C4-2B (cell line): ENCODE measurements around the gene ANGPTL5.

ENCODE experiments used
- H3K27ac ChIP-seq: fragments of 450-650 bp; 2 replicates; pipeline ENCODE4 v1.5.1; 2017
- ZFX ChIP-seq: fragments of 450-650 bp; IDR thresholded peaks from 2 replicates; pipeline ENCODE4 v1.6.1; 2017
- TF ChIP-seq, protein P1 (sequence below): fragments of 450-650 bp; conservative IDR thresholded peaks from 2 replicates; pipeline ENCODE4 v1.5.1; 2017; ENCODE audit warnings: mild to moderate bottlenecking

ANGPTL5 gene

GRCh38 chr11:101940901-101941520 lies 24.7 kb upstream of the ANGPTL5 start:
- H3K27ac ChIP-seq: no peak overlapping the region
- TF ChIP-seq, protein P1, sequence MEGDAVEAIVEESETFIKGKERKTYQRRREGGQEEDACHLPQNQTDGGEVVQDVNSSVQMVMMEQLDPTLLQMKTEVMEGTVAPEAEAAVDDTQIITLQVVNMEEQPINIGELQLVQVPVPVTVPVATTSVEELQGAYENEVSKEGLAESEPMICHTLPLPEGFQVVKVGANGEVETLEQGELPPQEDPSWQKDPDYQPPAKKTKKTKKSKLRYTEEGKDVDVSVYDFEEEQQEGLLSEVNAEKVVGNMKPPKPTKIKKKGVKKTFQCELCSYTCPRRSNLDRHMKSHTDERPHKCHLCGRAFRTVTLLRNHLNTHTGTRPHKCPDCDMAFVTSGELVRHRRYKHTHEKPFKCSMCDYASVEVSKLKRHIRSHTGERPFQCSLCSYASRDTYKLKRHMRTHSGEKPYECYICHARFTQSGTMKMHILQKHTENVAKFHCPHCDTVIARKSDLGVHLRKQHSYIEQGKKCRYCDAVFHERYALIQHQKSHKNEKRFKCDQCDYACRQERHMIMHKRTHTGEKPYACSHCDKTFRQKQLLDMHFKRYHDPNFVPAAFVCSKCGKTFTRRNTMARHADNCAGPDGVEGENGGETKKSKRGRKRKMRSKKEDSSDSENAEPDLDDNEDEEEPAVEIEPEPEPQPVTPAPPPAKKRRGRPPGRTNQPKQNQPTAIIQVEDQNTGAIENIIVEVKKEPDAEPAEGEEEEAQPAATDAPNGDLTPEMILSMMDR: no peak
- no peak for TF ChIP-seq ZFX

- no peak for TF ChIP-seq ZFX
- TF ChIP-seq, protein P1: no peak
- no peak overlapping the region for H3K27ac ChIP-seq
Observed at GRCh38 chr11:101931692-101932091, 15.4 kb upstream of the ANGPTL5 start.

GRCh38 chr11:101929294-101929915 lies 13.1 kb upstream of the ANGPTL5 start:
- TF ChIP-seq, protein P1: no peak
- TF ChIP-seq ZFX: no peak

DNA sequence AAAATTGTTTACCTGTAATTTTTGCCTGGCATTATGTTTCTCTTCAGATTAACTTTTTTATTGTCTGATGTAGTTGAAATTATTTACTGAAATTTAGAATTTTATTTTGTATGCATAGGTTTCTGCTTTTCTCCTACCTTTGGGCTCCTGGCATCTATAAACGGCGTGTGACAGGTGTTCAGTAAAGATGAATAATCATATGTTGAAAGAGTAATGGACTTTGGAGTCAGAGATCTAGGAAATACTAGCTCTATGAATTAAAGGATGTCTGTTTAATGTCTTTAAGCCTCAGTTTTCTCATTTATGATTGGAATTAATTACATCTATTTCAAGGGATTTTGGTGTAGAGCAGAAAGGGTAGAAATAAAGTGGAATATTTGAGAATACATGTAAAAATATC lies 7.2 kb upstream of the ANGPTL5 start:
- TF ChIP-seq ZFX: no peak
- TF ChIP-seq, protein P1: no peak
- no peak overlapping the region for H3K27ac ChIP-seq

More at GRCh38 chr11:101929294-101929915, 13.1 kb upstream of the ANGPTL5 start:
- no peak overlapping the region for H3K27ac ChIP-seq

GRCh38 chr11:101920992-101921391 lies 4.7 kb upstream of the ANGPTL5 start:
- no peak overlapping the region for H3K27ac ChIP-seq
- no peak for TF ChIP-seq ZFX
- TF ChIP-seq, protein P1: no peak

DNA sequence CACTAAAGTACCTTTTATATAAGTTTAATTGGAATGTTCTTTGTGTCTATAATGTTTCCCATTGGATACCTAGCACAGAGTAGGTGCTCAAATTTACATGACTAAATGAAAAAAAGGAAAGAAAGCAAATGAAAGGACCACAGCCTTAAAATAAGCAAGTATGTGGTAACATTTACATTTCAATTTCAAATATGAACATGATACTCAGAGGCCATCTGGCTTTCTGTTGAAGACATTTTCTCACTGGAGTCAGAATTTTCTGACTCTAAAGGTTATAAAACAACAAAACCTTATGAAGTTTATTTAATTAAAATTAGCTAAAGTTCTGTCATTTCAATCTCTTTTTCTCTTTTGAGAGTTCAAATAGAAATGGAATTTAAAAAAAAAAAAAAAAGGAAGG lies 904 bp upstream of the ANGPTL5 start:
- H3K27ac ChIP-seq: no peak overlapping the region
- TF ChIP-seq, protein P1: no peak
- no peak for TF ChIP-seq ZFX

DNA sequence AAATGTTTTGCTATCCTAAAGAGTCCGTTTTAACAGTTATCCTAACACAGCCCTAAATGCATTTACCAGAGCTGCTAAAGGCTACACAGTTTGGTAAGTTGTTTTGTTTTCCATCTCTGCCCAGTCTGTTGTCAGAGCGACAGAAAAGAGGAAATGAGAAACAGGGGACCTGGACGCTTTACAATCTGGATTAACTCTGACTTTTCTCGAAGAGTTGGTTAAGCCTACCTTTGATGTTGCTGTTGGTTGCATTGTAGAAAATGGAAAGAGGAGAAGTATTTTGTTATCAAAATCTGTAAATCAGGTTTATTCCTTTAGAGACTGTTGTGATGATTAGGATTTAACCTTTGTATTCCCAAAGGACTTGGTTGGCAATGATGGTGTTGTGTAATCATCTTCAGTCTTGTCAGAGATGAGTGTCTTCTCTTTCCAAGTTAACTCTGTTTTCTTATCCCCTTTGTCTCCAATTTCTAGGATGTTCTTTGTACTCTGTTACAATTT lies 481 bp downstream of the ANGPTL5 start:
- no peak overlapping the region for H3K27ac ChIP-seq

More for the DNA sequence above, 481 bp downstream of the ANGPTL5 start:
- TF ChIP-seq ZFX: no peak
- TF ChIP-seq, protein P1: no peak
